H9 (cell line): ENCODE data around the gene SLC29A1. TPM values are rescaled to one million over a fixed set of nuclear protein-coding genes. Genes with fewer than 3 reads are reported as not detected.

Experiments used
- DNase-seq: peaks from one replicate; pipeline ENCODE4 v3.0.0-alpha.2; 2017
- H2AFZ ChIP-seq: one replicate; pipeline ENCODE4 v1.6.1; 2013; ENCODE audit warnings: mild to moderate bottlenecking, low read length, control low read depth, moderate library complexity
- H2AK5ac ChIP-seq: 2 replicates; pipeline ENCODE4 v1.6.1; 2013; ENCODE audit warnings: low read length, control low read depth, mixed read lengths; ENCODE audit not compliant: insufficient read length
- H2BK120ac ChIP-seq: one replicate; pipeline ENCODE4 v1.6.1; 2013; ENCODE audit warnings: low read depth, mild to moderate bottlenecking, low read length, control low read depth, inconsistent platforms; ENCODE audit not compliant: poor library complexity, severe bottlenecking
- H2BK12ac ChIP-seq: 2 replicates; pipeline ENCODE4 v1.6.1; 2013; ENCODE audit warnings: low read length, control low read depth, mixed read lengths, low read depth; ENCODE audit not compliant: insufficient read length
- H2BK15ac ChIP-seq: 2 replicates; pipeline ENCODE4 v1.6.1; 2013; ENCODE audit warnings: low read depth, low read length, control low read depth
- H2BK20ac ChIP-seq: one replicate; pipeline ENCODE4 v1.6.1; 2013; ENCODE audit warnings: low read depth, mild to moderate bottlenecking, low read length, control low read depth, inconsistent platforms; ENCODE audit not compliant: poor library complexity, severe bottlenecking
- H2BK5ac ChIP-seq: 2 replicates; pipeline ENCODE4 v1.6.1; 2013; ENCODE audit warnings: low read length, control low read depth, mixed read lengths; ENCODE audit not compliant: insufficient read length
- H3K14ac ChIP-seq: 2 replicates; pipeline ENCODE4 v1.6.1; 2013; ENCODE audit warnings: low read length, control low read depth; ENCODE audit not compliant: insufficient read depth
- H3K18ac ChIP-seq: 2 replicates; pipeline ENCODE4 v1.6.1; 2013; ENCODE audit warnings: low read depth, mild to moderate bottlenecking, mixed read lengths, low read length, control low read depth; ENCODE audit not compliant: insufficient read length
- H3K23ac ChIP-seq: 2 replicates; pipeline ENCODE4 v1.6.1; 2013; ENCODE audit warnings: low read length, control low read depth, mixed read lengths, low read depth; ENCODE audit not compliant: insufficient read length
- H3K23me2 ChIP-seq: 2 replicates; pipeline ENCODE4 v1.6.1; 2013; ENCODE audit warnings: low read depth, mild to moderate bottlenecking, mixed read lengths, low read length, control low read depth; ENCODE audit not compliant: insufficient read length, poor library complexity, severe bottlenecking
- H3K27ac ChIP-seq: 2 replicates; pipeline ENCODE4 v1.5.1; 2013; ENCODE audit warnings: low read length, control low read depth, mixed read lengths, low read depth; ENCODE audit not compliant: insufficient read length
- H3K27me3 ChIP-seq: 2 replicates; pipeline ENCODE4 v1.6.1; 2013; ENCODE audit warnings: low read length, control low read depth, inconsistent platforms; ENCODE audit not compliant: insufficient read depth
- H3K4ac ChIP-seq: 2 replicates; pipeline ENCODE4 v1.6.1; 2013; ENCODE audit warnings: low read depth, mild to moderate bottlenecking, control low read depth, inconsistent platforms, low read length, moderate library complexity
- H3K4me1 ChIP-seq: 2 replicates; pipeline ENCODE4 v1.6.1; 2013; ENCODE audit warnings: low read length, control low read depth, inconsistent platforms; ENCODE audit not compliant: insufficient read depth
- H3K4me2 ChIP-seq: 2 replicates; pipeline ENCODE4 v1.6.1; 2013; ENCODE audit warnings: low read length, control low read depth, mixed read lengths; ENCODE audit not compliant: insufficient read length, insufficient read depth
- H3K56ac ChIP-seq: 2 replicates; pipeline ENCODE4 v1.6.1; 2013; ENCODE audit warnings: low read depth, mild to moderate bottlenecking, mixed read lengths, low read length, control low read depth; ENCODE audit not compliant: insufficient read length
- H3K79me1 ChIP-seq: 2 replicates; pipeline ENCODE4 v1.6.1; 2013; ENCODE audit warnings: low read depth, mild to moderate bottlenecking, moderate library complexity, low read length, control low read depth, inconsistent platforms; ENCODE audit not compliant: insufficient read depth, poor library complexity, severe bottlenecking
- H3K79me2 ChIP-seq: 2 replicates; pipeline ENCODE4 v1.6.1; 2013; ENCODE audit warnings: low read length, control low read depth, inconsistent platforms; ENCODE audit not compliant: insufficient read depth
- H3K9ac ChIP-seq: 2 replicates; pipeline ENCODE4 v1.6.1; 2013; ENCODE audit warnings: low read length, control low read depth, mixed read lengths; ENCODE audit not compliant: insufficient read length; ENCODE audit errors: extremely low read depth
- H3K9me3 ChIP-seq: one replicate; pipeline ENCODE4 v1.6.1; 2013; ENCODE audit warnings: low read depth, low read length, inconsistent platforms; ENCODE audit not compliant: control insufficient read depth
- H3T11ph ChIP-seq: one replicate; pipeline ENCODE4 v1.6.1; 2013; ENCODE audit warnings: mild to moderate bottlenecking, low read length, control low read depth, inconsistent platforms
- H4K20me1 ChIP-seq: one replicate; pipeline ENCODE4 v1.6.1; 2013; ENCODE audit not compliant: control insufficient read depth, insufficient read length, insufficient read depth
- H4K5ac ChIP-seq: 2 replicates; pipeline ENCODE4 v1.6.1; 2013; ENCODE audit warnings: low read depth, mild to moderate bottlenecking, mixed read lengths, low read length, control low read depth; ENCODE audit not compliant: insufficient read length
- H4K8ac ChIP-seq: replicated peaks from 2 replicates; pipeline ENCODE4 v1.6.1; 2013; ENCODE audit warnings: low read length, control low read depth, mixed read lengths, low read depth; ENCODE audit not compliant: insufficient read length
- H4K91ac ChIP-seq: 2 replicates; pipeline ENCODE4 v1.6.1; 2013; ENCODE audit warnings: low read depth, mild to moderate bottlenecking, moderate library complexity, mixed read lengths, low read length, control low read depth; ENCODE audit not compliant: insufficient read length
- H3K27ac Mint-ChIP-seq, 3 experiments: 2 replicates in 2 of 3; 3 replicates in 1 of 3; pipeline ENCODE4 v1.8.0; 2020 to 2021; ENCODE audit warnings: mixed read lengths in 3 of 3, mild to moderate bottlenecking in 1 of 3, moderate library complexity in 1 of 3
- H3K27me3 Mint-ChIP-seq: 2 replicates; pipeline ENCODE4 v1.8.0; 2021; ENCODE audit warnings: low read depth, mild to moderate bottlenecking, moderate library complexity, mixed read lengths
- H3K36me3 Mint-ChIP-seq, 3 experiments: 2 replicates in 2 of 3; 3 replicates in 1 of 3; pipeline ENCODE4 v1.8.0; 2020 to 2021; ENCODE audit warnings: low read depth in 3 of 3, mixed read lengths in 3 of 3; ENCODE audit not compliant: insufficient read depth in 1 of 3
- H3K4me1 Mint-ChIP-seq, 2 experiments: 2 replicates each; pipeline ENCODE4 v1.8.0; 2020; ENCODE audit warnings: mixed read lengths in 2 of 2
- H3K4me3 Mint-ChIP-seq, 2 experiments: 2 replicates in 1 of 2; 3 replicates in 1 of 2; pipeline ENCODE4 v1.8.0; 2020 to 2021; ENCODE audit warnings: mild to moderate bottlenecking in 2 of 2, mixed read lengths in 2 of 2, moderate library complexity in 1 of 2
- H3K9me3 Mint-ChIP-seq, 2 experiments: 2 replicates in 1 of 2; 3 replicates in 1 of 2; pipeline ENCODE4 v1.8.0; 2020; ENCODE audit warnings: mild to moderate bottlenecking in 2 of 2, mixed read lengths in 2 of 2, moderate library complexity in 1 of 2
- CTCF ChIP-seq: fragments of 200-600 bp; sonication (generic); conservative IDR thresholded peaks from 3 replicates; pipeline ENCODE4 v1.8.0; 2021; ENCODE audit warnings: antibody characterized with exemption, mild to moderate bottlenecking
- WGBS: extraction: QIAGEN DNeasy Blood & Tissue Kit; methylation state at CpG from one replicate; pipeline ENCODE4 v1.1.7; 2013; ENCODE audit warnings: missing lambda C conversion rate, low lambda C conversion rate, mixed read lengths; ENCODE audit not compliant: insufficient read length; ENCODE audit errors: extremely low coverage; 5-methylcytosine and 5-hydroxymethylcytosine counted together
- total RNA-seq: library from RNA; stranded (reverse); gene quantifications from 2 replicates; pipeline ENCODE4 v1.2.1, GENCODE V29; 2021

Gene SLC29A1
- total RNA-seq, 1 experiment from 2014 or later = 124 TPM

GRCh38 chr6:44255871-44256774 is 32.7 kb downstream of the SLC29A1 start:
- Histone ChIP-seq H4K5ac (no peak overlapping the region), H3K4me2 (peak overlapping the region; percentile 90), H3K18ac (peak overlapping the region; percentile 33), H3K27ac (no peak overlapping the region), H4K8ac (no peak overlapping the region), H2BK5ac (no peak overlapping the region), H2BK20ac (no peak overlapping the region), H3K4me1 (no peaks in the 10 kb centered on the region; the same call in 1 of the 2 replicates), H3K27me3 (no peaks in the 10 kb centered on the region), H3K4ac (no peak overlapping the region), H2BK15ac (no peak overlapping the region), H2AFZ (no peak overlapping the region), H2BK12ac (no peak overlapping the region), H2BK120ac (no peak overlapping the region), H3K9ac (peak overlapping the region; percentile 68), H3K79me2 (no peaks in the 10 kb centered on the region), H3K79me1 (no peaks in the 10 kb centered on the region), H4K20me1 (no peaks in the 10 kb centered on the region), H3K23me2 (peaks cover 6% of the 10 kb centered on the region), H3K9me3 (no peaks in the 10 kb centered on the region), H3K14ac (peak overlapping the region; percentile 34; the same call in 1 of the 2 replicates), H4K91ac (no peak overlapping the region), H3K56ac (no peak overlapping the region), H3T11ph (no peak overlapping the region), H3K23ac (no peak overlapping the region), H2AK5ac (no peak overlapping the region)
- H3K36me3 Mint-ChIP-seq = peaks cover 30 to 69% (median 54%) of the 10 kb centered on the region in 3 experiments
- peaks cover 11% of the 10 kb centered on the region for H3K27me3 Mint-ChIP-seq
- H3K27ac Mint-ChIP-seq = peak overlapping the region; percentile 59 to 98 (median 92)
- peak; percentile 62 for DNase-seq
- H3K9me3 Mint-ChIP-seq = no peaks in the 10 kb centered on the region
- TF ChIP-seq CTCF = no peak
- H3K4me1 Mint-ChIP-seq = peaks cover 40 to 44% of the 10 kb centered on the region in 2 experiments
- peak overlapping the region; percentile 88 to 90 for H3K4me3 Mint-ChIP-seq
- WGBS = no CpG with 5 or more reads among the region's 15 CpGs
